HEK293 (cell line): ENCODE results near the gene BBC3.
A peak's percentile ranks its signal among the peaks of the same experiment; 100 is the strongest.

ENCODE experiments used
- EGR2 ChIP-seq: fragments of 450-650 bp; formaldehyde crosslinking; IDR thresholded peaks from 2 replicates; pipeline ENCODE4 v1.5.1; 2016; ENCODE audit warnings: low read depth, missing biosample characterization, missing genetic modification characterization
- ELK4 ChIP-seq: IDR thresholded peaks from 2 replicates; pipeline ENCODE4 v1.6.1; 2011; ENCODE audit warnings: mild to moderate bottlenecking, low read depth, low read length, borderline replicate concordance
- GLI4 ChIP-seq: fragments of 450-650 bp; formaldehyde crosslinking; IDR thresholded peaks from 2 replicates; pipeline ENCODE4 v1.5.1; 2016; ENCODE audit warnings: missing biosample characterization, missing genetic modification characterization
- HOXA7 ChIP-seq: sonication (generic); formaldehyde crosslinking; IDR thresholded peaks from 2 replicates; pipeline ENCODE4 v1.8.1; 2022; ENCODE audit warnings: missing genetic modification reagents, borderline replicate concordance
- MYNN ChIP-seq: fragments of 450-650 bp; formaldehyde crosslinking; IDR thresholded peaks from 2 replicates; pipeline ENCODE4 v1.5.1; 2016; ENCODE audit warnings: missing biosample characterization, missing genetic modification characterization, borderline replicate concordance
- PRDM4 ChIP-seq: fragments of 450-650 bp; formaldehyde crosslinking; IDR thresholded peaks from 2 replicates; pipeline ENCODE4 v1.5.1; 2017; ENCODE audit warnings: missing biosample characterization, missing genetic modification characterization
- SCRT2 ChIP-seq: fragments of 450-650 bp; formaldehyde crosslinking; IDR thresholded peaks from 2 replicates; pipeline ENCODE4 v1.5.1; 2016; ENCODE audit warnings: missing biosample characterization, missing genetic modification characterization
- TCF7L2 ChIP-seq: IDR thresholded peaks from 2 replicates; pipeline ENCODE4 v1.6.1; 2011; ENCODE audit warnings: low read depth, mild to moderate bottlenecking, inconsistent platforms, low read length, moderate library complexity, borderline replicate concordance
- YY2 ChIP-seq: fragments of 450-650 bp; formaldehyde crosslinking; IDR thresholded peaks from 2 replicates; pipeline ENCODE4 v1.5.1; 2016; ENCODE audit warnings: missing biosample characterization, missing genetic modification characterization
- ZIC2 ChIP-seq: fragments of 450-650 bp; formaldehyde crosslinking; IDR thresholded peaks from 2 replicates; pipeline ENCODE4 v1.5.1; 2016; ENCODE audit warnings: missing biosample characterization, missing genetic modification characterization
- ZNF112 ChIP-seq: fragments of 450-650 bp; formaldehyde crosslinking; IDR thresholded peaks from 2 replicates; pipeline ENCODE4 v1.5.0; 2017; ENCODE audit warnings: missing biosample characterization, missing genetic modification characterization
- ZNF140 ChIP-seq: fragments of 450-650 bp; formaldehyde crosslinking; IDR thresholded peaks from 2 replicates; pipeline ENCODE4 v1.5.1; 2016; ENCODE audit warnings: missing biosample characterization, missing genetic modification characterization
- ZNF155 ChIP-seq: fragments of 450-650 bp; formaldehyde crosslinking; IDR thresholded peaks from 2 replicates; pipeline ENCODE4 v1.5.1; 2016; ENCODE audit warnings: missing biosample characterization, missing genetic modification characterization
- ZNF16 ChIP-seq: fragments of 450-650 bp; formaldehyde crosslinking; IDR thresholded peaks from 2 replicates; pipeline ENCODE4 v1.5.1; 2016; ENCODE audit warnings: low read depth, missing biosample characterization, missing genetic modification characterization
- ZNF19 ChIP-seq: fragments of 450-650 bp; formaldehyde crosslinking; IDR thresholded peaks from 2 replicates; pipeline ENCODE4; 2016; ENCODE audit warnings: missing biosample characterization, missing genetic modification characterization, low read depth
- ZNF239 ChIP-seq: fragments of 450-650 bp; formaldehyde crosslinking; IDR thresholded peaks from 2 replicates; pipeline ENCODE4 v1.5.1; 2016; ENCODE audit warnings: missing biosample characterization, missing genetic modification characterization
- ZNF302 ChIP-seq: fragments of 450-650 bp; formaldehyde crosslinking; IDR thresholded peaks from 2 replicates; pipeline ENCODE4 v1.5.1; 2016; ENCODE audit warnings: missing biosample characterization, missing genetic modification characterization, low read depth
- ZNF324 ChIP-seq: fragments of 450-650 bp; formaldehyde crosslinking; IDR thresholded peaks from 2 replicates; pipeline ENCODE4 v1.5.1; 2016; ENCODE audit warnings: missing biosample characterization, missing genetic modification characterization
- ZNF350 ChIP-seq: fragments of 450-650 bp; formaldehyde crosslinking; IDR thresholded peaks from 2 replicates; pipeline ENCODE4 v1.5.0; 2017; ENCODE audit warnings: missing biosample characterization, mild to moderate bottlenecking, missing genetic modification characterization
- ZNF416 ChIP-seq: fragments of 450-650 bp; formaldehyde crosslinking; IDR thresholded peaks from 2 replicates; pipeline ENCODE4 v1.5.1; 2016; ENCODE audit warnings: missing biosample characterization, missing genetic modification characterization
- ZNF433 ChIP-seq: fragments of 450-650 bp; formaldehyde crosslinking; IDR thresholded peaks from 2 replicates; pipeline ENCODE4 v1.5.1; 2016; ENCODE audit warnings: missing biosample characterization, missing genetic modification characterization, low read depth
- ZNF48 ChIP-seq: fragments of 450-650 bp; formaldehyde crosslinking; IDR thresholded peaks from 2 replicates; pipeline ENCODE4 v1.5.1; 2016; ENCODE audit warnings: missing biosample characterization, missing genetic modification characterization
- ZNF555 ChIP-seq: fragments of 450-650 bp; formaldehyde crosslinking; conservative IDR thresholded peaks from 2 replicates; pipeline ENCODE4 v1.5.1; 2017; ENCODE audit warnings: missing biosample characterization, mild to moderate bottlenecking, missing genetic modification characterization, inconsistent platforms
- ZNF580 ChIP-seq: fragments of 450-650 bp; formaldehyde crosslinking; IDR thresholded peaks from 2 replicates; pipeline ENCODE4 v1.5.1; 2016; ENCODE audit warnings: missing biosample characterization, missing genetic modification characterization
- ZNF596 ChIP-seq: fragments of 450-650 bp; IDR thresholded peaks from 2 replicates; pipeline ENCODE4 v1.5.0; 2018; ENCODE audit warnings: missing biosample characterization, mild to moderate bottlenecking, missing genetic modification characterization, moderate library complexity
- ZNF600 ChIP-seq: fragments of 450-650 bp; formaldehyde crosslinking; IDR thresholded peaks from 2 replicates; pipeline ENCODE4 v1.5.1; 2016; ENCODE audit warnings: missing biosample characterization, missing genetic modification characterization
- ZNF624 ChIP-seq: fragments of 450-650 bp; formaldehyde crosslinking; IDR thresholded peaks from 2 replicates; pipeline ENCODE4 v1.5.1; 2017; ENCODE audit warnings: missing biosample characterization, missing genetic modification characterization
- ZNF626 ChIP-seq: fragments of 450-650 bp; sonication (Bioruptor Pico); formaldehyde crosslinking; IDR thresholded peaks from 2 replicates; pipeline ENCODE4 v1.5.1; 2018; ENCODE audit warnings: missing biosample characterization, missing genetic modification characterization, inconsistent platforms
- ZNF639 ChIP-seq: fragments of 450-650 bp; formaldehyde crosslinking; IDR thresholded peaks from 2 replicates; pipeline ENCODE4 v1.5.1; 2016; ENCODE audit warnings: missing biosample characterization, missing genetic modification characterization
- ZNF658 ChIP-seq: fragments of 450-650 bp; formaldehyde crosslinking; IDR thresholded peaks from 2 replicates; pipeline ENCODE4; 2016; ENCODE audit warnings: missing biosample characterization, missing genetic modification characterization
- ZNF670 ChIP-seq: fragments of 450-650 bp; formaldehyde crosslinking; IDR thresholded peaks from 2 replicates; pipeline ENCODE4 v1.5.1; 2016; ENCODE audit warnings: missing biosample characterization, missing genetic modification characterization, low read depth
- ZNF701 ChIP-seq: fragments of 450-650 bp; formaldehyde crosslinking; IDR thresholded peaks from 2 replicates; pipeline ENCODE4 v1.5.1; 2016; ENCODE audit warnings: missing biosample characterization, missing genetic modification characterization
- ZNF777 ChIP-seq: fragments of 450-650 bp; formaldehyde crosslinking; IDR thresholded peaks from 2 replicates; pipeline ENCODE4 v1.5.1; 2017; ENCODE audit warnings: missing biosample characterization, missing genetic modification characterization, borderline replicate concordance
- ZNF785 ChIP-seq: fragments of 450-650 bp; formaldehyde crosslinking; IDR thresholded peaks from 2 replicates; pipeline ENCODE4 v1.5.1; 2016; ENCODE audit warnings: missing biosample characterization, missing genetic modification characterization
- TF ChIP-seq, protein P1 (sequence below): fragments of 450-650 bp; formaldehyde crosslinking; IDR thresholded peaks from 2 replicates; pipeline ENCODE4 v1.5.1; 2017; ENCODE audit warnings: missing biosample characterization, missing genetic modification characterization

The BBC3 gene

GRCh38 chr19:47255879-47256692, 25.1 kb upstream of the BBC3 start, which contains the start of gene CCDC9 (continued):
- TF ChIP-seq ZNF777 (no peak), ZNF140 (tag by site-specific recombination) (no peak), MYNN (no peak), ZNF112 (tag by site-specific recombination) (no peak), ZNF416 (tag by site-specific recombination) (no peak), ZNF626 (tag by site-specific recombination) (no peak), EGR2 (tag by site-specific recombination) (no peak; the same call in 1 of the 2 replicates), YY2 (tag by site-specific recombination) (no peak), ZNF600 (tag by site-specific recombination) (no peak), ELK4 (peak; percentile 72; the same call in 1 of the 2 replicates), ZNF785 (tag by site-specific recombination) (no peak), ZNF239 (no peak), ZNF658 (no peak), ZNF555 (tag by site-specific recombination) (no peak), ZNF624 (tag by site-specific recombination) (no peak), HOXA7 (CRISPR knock-in tag) (no peak), SCRT2 (tag by site-specific recombination) (no peak), ZNF16 (tag by site-specific recombination) (no peak), ZNF324 (no peak), ZNF433 (tag by site-specific recombination) (no peak), ZIC2 (peak; percentile 46), ZNF670 (no peak), TCF7L2 (no peak), ZNF19 (no peak), ZNF596 (no peak), ZNF302 (tag by site-specific recombination) (no peak), ZNF350 (tag by site-specific recombination) (no peak), ZNF48 (tag by site-specific recombination) (no peak), ZNF639 (tag by site-specific recombination) (no peak), PRDM4 (tag by site-specific recombination) (peak; percentile 12; the same call in 1 of the 2 replicates), ZNF580 (tag by site-specific recombination) (peak; percentile 97), GLI4 (no peak), ZNF701 (tag by site-specific recombination) (no peak), ZNF155 (tag by site-specific recombination) (no peak)
- TF ChIP-seq, protein P1, sequence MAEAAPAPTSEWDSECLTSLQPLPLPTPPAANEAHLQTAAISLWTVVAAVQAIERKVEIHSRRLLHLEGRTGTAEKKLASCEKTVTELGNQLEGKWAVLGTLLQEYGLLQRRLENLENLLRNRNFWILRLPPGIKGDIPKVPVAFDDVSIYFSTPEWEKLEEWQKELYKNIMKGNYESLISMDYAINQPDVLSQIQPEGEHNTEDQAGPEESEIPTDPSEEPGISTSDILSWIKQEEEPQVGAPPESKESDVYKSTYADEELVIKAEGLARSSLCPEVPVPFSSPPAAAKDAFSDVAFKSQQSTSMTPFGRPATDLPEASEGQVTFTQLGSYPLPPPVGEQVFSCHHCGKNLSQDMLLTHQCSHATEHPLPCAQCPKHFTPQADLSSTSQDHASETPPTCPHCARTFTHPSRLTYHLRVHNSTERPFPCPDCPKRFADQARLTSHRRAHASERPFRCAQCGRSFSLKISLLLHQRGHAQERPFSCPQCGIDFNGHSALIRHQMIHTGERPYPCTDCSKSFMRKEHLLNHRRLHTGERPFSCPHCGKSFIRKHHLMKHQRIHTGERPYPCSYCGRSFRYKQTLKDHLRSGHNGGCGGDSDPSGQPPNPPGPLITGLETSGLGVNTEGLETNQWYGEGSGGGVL (tag by site-specific recombination) = no peak
